Liver (tissue), 3 donors: Measurements from ENCODE around the gene KANTR.

ENCODE experiments used
- ATF3 ChIP-seq: IDR thresholded peaks from 2 replicates; pipeline ENCODE4 v1.6.1; 2016; ENCODE audit warnings: antibody characterized with exemption
- CTCF ChIP-seq: fragments of 150-350 bp; IDR thresholded peaks from 2 replicates; pipeline ENCODE4 v1.5.1; 2017; ENCODE audit warnings: improper control_type of control experiment, low read depth, low read length; ENCODE audit not compliant: missing input control
- JUND ChIP-seq, 2 donors: IDR thresholded peaks; 2 replicates each; pipeline ENCODE4 v1.6.1; 2016; ENCODE audit warnings: antibody characterized with exemption in 2 of 2
- MAX ChIP-seq: IDR thresholded peaks from 2 replicates; pipeline ENCODE4 v1.6.1; 2016; ENCODE audit warnings: antibody characterized with exemption
- NR2F2 ChIP-seq: IDR thresholded peaks from 2 replicates; pipeline ENCODE4 v1.6.1; 2016; ENCODE audit warnings: antibody characterized with exemption
- RAD21 ChIP-seq, 2 donors: IDR thresholded peaks; 2 replicates each; pipeline ENCODE4 v1.6.1; 2016; ENCODE audit warnings: antibody characterized with exemption in 2 of 2, mild to moderate bottlenecking in 2 of 2
- REST ChIP-seq: IDR thresholded peaks from 2 replicates; pipeline ENCODE4 v1.6.1; 2016; ENCODE audit warnings: antibody characterized with exemption, mild to moderate bottlenecking
- RXRA ChIP-seq, 2 donors: IDR thresholded peaks; 2 replicates each; pipeline ENCODE4 v1.6.1; 2017 to 2018; ENCODE audit warnings: antibody characterized with exemption in 2 of 2, mild to moderate bottlenecking in 1 of 2
- donor health status: healthy.
- donor health status: healthy.

GRCh38 chrX:53128097-53128749 is 34.3 kb downstream of the KANTR start:
- TF ChIP-seq RAD21 (IDR thresholded peaks at IDR 0.05) = no peak
- TF ChIP-seq CTCF = no peak
- no peak for TF ChIP-seq JUND (IDR thresholded peaks at IDR 0.05)
- TF ChIP-seq ATF3 = no peak
- TF ChIP-seq NR2F2 = no peak
- TF ChIP-seq REST = no peak
- TF ChIP-seq RXRA (IDR thresholded peaks at IDR 0.05) = no peak
- no peak for TF ChIP-seq MAX
